K562 (cell line): ENCODE results near the gene ANKLE1. TPM values are rescaled to one million over a fixed set of nuclear protein-coding genes. Genes with fewer than 3 reads are reported as not detected.

ENCODE experiments used
- CBFA2T2 ChIP-seq: fragments of 450-650 bp; conservative IDR thresholded peaks from 2 replicates; pipeline ENCODE4 v1.6.1; 2017; ENCODE audit warnings: mild to moderate bottlenecking
- CXXC5 ChIP-seq: fragments of 250-450 bp; sonication (Bioruptor Pico); IDR thresholded peaks from 2 replicates; pipeline ENCODE4 v1.8.0; 2022; ENCODE audit warnings: inconsistent platforms, mild to moderate bottlenecking, moderate library complexity
- E2F1 ChIP-seq: sonication (generic); formaldehyde crosslinking; IDR thresholded peaks from 2 replicates; pipeline ENCODE4 v1.8.1; 2023; ENCODE audit warnings: mild to moderate bottlenecking, missing genetic modification reagents, moderate library complexity
- HDAC8 ChIP-seq: fragments of 450-650 bp; IDR thresholded peaks from 2 replicates; pipeline ENCODE4 v1.6.1; 2016; ENCODE audit warnings: mild to moderate bottlenecking, missing genetic modification characterization, moderate library complexity, missing compliant biosample characterization
- HMG20B ChIP-seq: fragments of 250-450 bp; sonication (Bioruptor Pico); IDR thresholded peaks from 2 replicates; pipeline ENCODE4 v1.5.0; 2021; ENCODE audit warnings: mild to moderate bottlenecking
- HSF4 ChIP-seq: fragments of 250-450 bp; sonication (Bioruptor Pico); IDR thresholded peaks from 2 replicates; pipeline ENCODE4 v2.1.2; 2022; ENCODE audit warnings: mild to moderate bottlenecking, moderate library complexity, borderline replicate concordance
- MAFG ChIP-seq: fragments of 450-650 bp; conservative IDR thresholded peaks from 2 replicates; pipeline ENCODE4 v1.6.1; 2016; ENCODE audit warnings: missing genetic modification characterization, missing compliant biosample characterization
- MECOM ChIP-seq: fragments of 250-450 bp; sonication (Bioruptor Pico); IDR thresholded peaks from 2 replicates; pipeline ENCODE4 v1.8.0; 2022; ENCODE audit warnings: inconsistent platforms
- NCOA2 ChIP-seq, 2 experiments: fragments of 450-650 bp; IDR thresholded peaks; 2 replicates each; pipeline ENCODE4 v1.6.1; 2018; ENCODE audit warnings: mild to moderate bottlenecking in 2 of 2, moderate library complexity in 1 of 2; ENCODE audit not compliant: partially characterized antibody in 2 of 2
- NFATC3 ChIP-seq: fragments of 450-650 bp; IDR thresholded peaks from 2 replicates; pipeline ENCODE4 v1.6.1; 2017; ENCODE audit warnings: mild to moderate bottlenecking
- PATZ1 ChIP-seq: fragments of 250-450 bp; sonication (Bioruptor Pico); IDR thresholded peaks from 2 replicates; pipeline ENCODE4 v1.5.0; 2020; ENCODE audit warnings: mild to moderate bottlenecking, borderline replicate concordance
- SNIP1 ChIP-seq: fragments of 450-650 bp; IDR thresholded peaks from 2 replicates; pipeline ENCODE4 v1.7.1; 2017; ENCODE audit warnings: low read depth, mild to moderate bottlenecking
- SUPT5H ChIP-seq: fragments of 450-650 bp; IDR thresholded peaks from 2 replicates; pipeline ENCODE4 v1.6.1; 2016
- TARDBP ChIP-seq: fragments of 450-650 bp; IDR thresholded peaks from 2 replicates; pipeline ENCODE4 v1.6.1; 2016
- TCFL5 ChIP-seq: fragments of 250-450 bp; sonication (Bioruptor Pico); conservative IDR thresholded peaks from 2 replicates; pipeline ENCODE4 v1.6.1; 2021; ENCODE audit warnings: mild to moderate bottlenecking, moderate library complexity, matching md5 sums
- TOE1 ChIP-seq, 2 experiments: fragments of 450-650 bp in 1 of 2; sonication (generic) in 1 of 2; formaldehyde crosslinking in 1 of 2; IDR thresholded peaks; 2 replicates each; pipeline versions ENCODE4 v1.7.1 to v1.8.0; 2016 to 2022; ENCODE audit warnings: borderline replicate concordance in 2 of 2, mild to moderate bottlenecking in 2 of 2, antibody characterized with exemption in 1 of 2, inconsistent platforms in 1 of 2, low read depth in 1 of 2, missing genetic modification reagents in 1 of 2, moderate library complexity in 1 of 2
- ZC3H4 ChIP-seq: sonication (generic); formaldehyde crosslinking; IDR thresholded peaks from 2 replicates; pipeline ENCODE4 v1.9.0; 2021; ENCODE audit warnings: missing genetic modification reagents, borderline replicate concordance
- ZFPM2 ChIP-seq: fragments of 250-450 bp; sonication (Bioruptor Pico); IDR thresholded peaks from 2 replicates; pipeline ENCODE4 v1.5.1; 2022; ENCODE audit warnings: mild to moderate bottlenecking
- ZNF57 ChIP-seq: fragments of 450-650 bp; formaldehyde crosslinking; IDR thresholded peaks from 2 replicates; pipeline ENCODE4 v1.4.0; 2020; ENCODE audit warnings: mild to moderate bottlenecking, moderate library complexity
- polyA plus RNA-seq, 8 experiments: library from polyadenylated mRNA; depleted of rRNA in 4 of 8; stranded (reverse) in 5 of 8; unstranded in 3 of 8; fragments of >200 nt; fragmentation: Nextera tagmentation in 2 of 8; fragmentation: Illumina TruSeq in 1 of 8; extraction: Ambion mirVana in 2 of 8; extraction: Trizol in 1 of 8; gene quantifications; 2 replicates each; pipeline versions ENCODE4 v1.2.1 to v1.2.3, GENCODE V29; 2011 to 2014; ENCODE audit warnings: inconsistent platforms in 1 of 8, missing spikeins in 1 of 8
- total RNA-seq, 7 experiments: library from RNA; depleted of rRNA in 6 of 7; stranded (reverse); fragments of >200 nt in 6 of 7; fragmentation: Illumina TruSeq in 2 of 7; extraction: Trizol in 2 of 7; gene quantifications; 2 replicates each; pipeline versions ENCODE4 v1.2.1 to v1.2.3, GENCODE V29; 2011 to 2021; ENCODE audit warnings: low replicate concordance in 1 of 7
- TF ChIP-seq, protein P1 (sequence below): fragments of 450-650 bp; IDR thresholded peaks from 2 replicates; pipeline ENCODE4 v1.7.0; 2016; ENCODE audit warnings: borderline replicate concordance
- TF ChIP-seq, protein P2 (sequence below): fragments of 450-650 bp; IDR thresholded peaks from 2 replicates; pipeline ENCODE4 v1.6.1; 2017; ENCODE audit warnings: mild to moderate bottlenecking, moderate library complexity

The ANKLE1 gene
- total and polyA plus RNA-seq, 9 of the 15 experiments (the other 6 are each of a cell fraction or from before 2014, with no cell fraction given): 0.63 to 9.2 (median 2.9) TPM

- TF ChIP-seq, protein P1, sequence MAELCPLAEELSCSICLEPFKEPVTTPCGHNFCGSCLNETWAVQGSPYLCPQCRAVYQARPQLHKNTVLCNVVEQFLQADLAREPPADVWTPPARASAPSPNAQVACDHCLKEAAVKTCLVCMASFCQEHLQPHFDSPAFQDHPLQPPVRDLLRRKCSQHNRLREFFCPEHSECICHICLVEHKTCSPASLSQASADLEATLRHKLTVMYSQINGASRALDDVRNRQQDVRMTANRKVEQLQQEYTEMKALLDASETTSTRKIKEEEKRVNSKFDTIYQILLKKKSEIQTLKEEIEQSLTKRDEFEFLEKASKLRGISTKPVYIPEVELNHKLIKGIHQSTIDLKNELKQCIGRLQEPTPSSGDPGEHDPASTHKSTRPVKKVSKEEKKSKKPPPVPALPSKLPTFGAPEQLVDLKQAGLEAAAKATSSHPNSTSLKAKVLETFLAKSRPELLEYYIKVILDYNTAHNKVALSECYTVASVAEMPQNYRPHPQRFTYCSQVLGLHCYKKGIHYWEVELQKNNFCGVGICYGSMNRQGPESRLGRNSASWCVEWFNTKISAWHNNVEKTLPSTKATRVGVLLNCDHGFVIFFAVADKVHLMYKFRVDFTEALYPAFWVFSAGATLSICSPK: no peak
- no peak for TF ChIP-seq NCOA2 (IDR thresholded peaks at IDR 0.05; ENCODE audit: partially characterized antibody in 2 of 2)
- TF ChIP-seq HMG20B: no peak
- no peak for TF ChIP-seq CBFA2T2
- TF ChIP-seq E2F1 (CRISPR knock-in tag): peak; percentile 43; the same call in 1 of the 2 replicates
- no peak for TF ChIP-seq TCFL5
- no peak for TF ChIP-seq ZNF57 (CRISPR knock-in tag)
- TF ChIP-seq HDAC8 (tag): 0 out of 2 replicates have a peak, but pooled peaks have one; percentile 24
- no peak for TF ChIP-seq MECOM
- no peak for TF ChIP-seq MAFG (tag)
- TF ChIP-seq CXXC5: peak; percentile 99
- TF ChIP-seq TOE1 (IDR thresholded peaks at IDR 0.05; ENCODE audit: borderline replicate concordance): peak; percentile 96
- TF ChIP-seq TOE1 (CRISPR knock-in tag; IDR thresholded peaks at IDR 0.05; ENCODE audit: borderline replicate concordance, low read depth): no peak
- TF ChIP-seq, protein P2, sequence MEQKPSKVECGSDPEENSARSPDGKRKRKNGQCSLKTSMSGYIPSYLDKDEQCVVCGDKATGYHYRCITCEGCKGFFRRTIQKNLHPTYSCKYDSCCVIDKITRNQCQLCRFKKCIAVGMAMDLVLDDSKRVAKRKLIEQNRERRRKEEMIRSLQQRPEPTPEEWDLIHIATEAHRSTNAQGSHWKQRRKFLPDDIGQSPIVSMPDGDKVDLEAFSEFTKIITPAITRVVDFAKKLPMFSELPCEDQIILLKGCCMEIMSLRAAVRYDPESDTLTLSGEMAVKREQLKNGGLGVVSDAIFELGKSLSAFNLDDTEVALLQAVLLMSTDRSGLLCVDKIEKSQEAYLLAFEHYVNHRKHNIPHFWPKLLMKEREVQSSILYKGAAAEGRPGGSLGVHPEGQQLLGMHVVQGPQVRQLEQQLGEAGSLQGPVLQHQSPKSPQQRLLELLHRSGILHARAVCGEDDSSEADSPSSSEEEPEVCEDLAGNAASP: no peak
- no peak; the same call in none of the 2 replicates for TF ChIP-seq ZC3H4
- TF ChIP-seq ZFPM2 (CRISPR knock-in tag): no peak
- no peak for TF ChIP-seq HSF4
- TF ChIP-seq SNIP1: peak; percentile 39; the same call in 1 of the 2 replicates
- no peak for TF ChIP-seq SUPT5H
- no peak for TF ChIP-seq NFATC3
- peak; percentile 75 for TF ChIP-seq TARDBP
- no peak for TF ChIP-seq PATZ1 (CRISPR knock-in tag)
Observed at GRCh38 chr19:17334414-17335409, 53.0 kb downstream of the ANKLE1 start, which contains the start of gene ANO8 (continued).
